IMR-90 (cell line): ENCODE measurements around the gene TCF7L2. TPM values are rescaled to one million over a fixed set of nuclear protein-coding genes. Genes with fewer than 3 reads are reported as not detected.

Experiments
- ATAC-seq: fragments of 200-7000 bp; cut with Tn5 transposase; 2 replicates; pipeline ENCODE4 v1.9.1; 2020; ENCODE audit warnings: low read depth, mild to moderate bottlenecking, moderate library complexity
- BruUV-seq: library from RNA; stranded (reverse); fragments of 400-500 nt; replicated peaks from 2 replicates; lab custom pipeline; 2021; lab: Mats Ljungman, UMichigan
- CTCF ChIA-PET: fragments of 300-600 bp; formaldehyde crosslinking; extraction: SDS; loops from one replicate; lab custom pipeline; 2021; ENCODE audit warnings: antibody characterized with exemption; lab: Yijun Ruan, JAX
- POLR2A ChIA-PET: fragments of 300-600 bp; sonication (Branson Sonifier 250); formaldehyde crosslinking; loops from one replicate; lab custom pipeline; 2022; ENCODE audit warnings: antibody characterized with exemption; ENCODE audit not compliant: unreplicated experiment; lab: Charles Lee
- DNase-seq: peaks from one replicate; pipeline ENCODE4 v3.0.0; 2013
- H2AFZ ChIP-seq: replicated peaks from 2 replicates; pipeline ENCODE3; 2013; ENCODE audit warnings: low read length, mild to moderate bottlenecking; ENCODE audit not compliant: poor library complexity
- H2AK5ac ChIP-seq: 2 replicates; pipeline ENCODE4 v1.6.1; 2013; ENCODE audit warnings: low read depth, low read length, inconsistent platforms
- H2AK9ac ChIP-seq: replicated peaks from 2 replicates; pipeline ENCODE3; 2013; ENCODE audit warnings: mild to moderate bottlenecking, low read depth, low read length, moderate library complexity; ENCODE audit not compliant: poor library complexity
- H2BK120ac ChIP-seq: 2 replicates; pipeline ENCODE4 v1.6.1; 2013; ENCODE audit warnings: low read depth, low read length, inconsistent platforms
- H2BK15ac ChIP-seq: 3 replicates; pipeline ENCODE4 v1.6.1; 2013; ENCODE audit warnings: low read depth, low read length, inconsistent platforms
- H2BK20ac ChIP-seq: 2 replicates; pipeline ENCODE4 v1.6.1; 2013; ENCODE audit warnings: low read depth, mild to moderate bottlenecking, inconsistent platforms, low read length, moderate library complexity
- H2BK5ac ChIP-seq: 2 replicates; pipeline ENCODE4 v1.6.1; 2013; ENCODE audit warnings: mild to moderate bottlenecking, low read depth, low read length, inconsistent platforms; ENCODE audit not compliant: poor library complexity, severe bottlenecking
- H3K14ac ChIP-seq: replicated peaks from 2 replicates; pipeline ENCODE4 v1.6.1; 2013; ENCODE audit warnings: low read depth, low read length, inconsistent platforms
- H3K18ac ChIP-seq: 2 replicates; pipeline ENCODE4 v1.6.1; 2013; ENCODE audit warnings: low read depth, low read length, control low read depth
- H3K23ac ChIP-seq: 2 replicates; pipeline ENCODE4 v1.6.1; 2013; ENCODE audit warnings: low read depth, low read length, inconsistent platforms
- H3K27ac ChIP-seq: 2 replicates; pipeline ENCODE4 v1.5.1; 2013; ENCODE audit warnings: mild to moderate bottlenecking, control low read depth, low read length; ENCODE audit not compliant: insufficient read depth
- H3K27me3 ChIP-seq: 2 replicates; pipeline ENCODE4 v1.6.1; 2013; ENCODE audit warnings: low read length; ENCODE audit not compliant: control insufficient read depth, insufficient read depth
- H3K36me3 ChIP-seq: 2 replicates; pipeline ENCODE4 v1.6.1; 2013; ENCODE audit warnings: low read length, mixed read lengths; ENCODE audit not compliant: control insufficient read depth, insufficient read depth
- H3K4ac ChIP-seq: 2 replicates; pipeline ENCODE4 v1.6.1; 2013; ENCODE audit warnings: low read depth, low read length, inconsistent platforms
- H3K4me1 ChIP-seq: 2 replicates; pipeline ENCODE4 v1.6.1; 2013; ENCODE audit warnings: low read length, mixed read lengths; ENCODE audit not compliant: control insufficient read depth, insufficient read depth
- H3K4me2 ChIP-seq: 2 replicates; pipeline ENCODE4 v1.6.1; 2013; ENCODE audit warnings: low read depth, mild to moderate bottlenecking, control low read depth, low read length, moderate library complexity
- H3K4me3 ChIP-seq: 2 replicates; pipeline ENCODE4 v1.5.1; 2013; ENCODE audit warnings: low read depth, mild to moderate bottlenecking, control low read depth, low read length, moderate library complexity; ENCODE audit not compliant: insufficient read depth
- H3K56ac ChIP-seq: 2 replicates; pipeline ENCODE4 v1.6.1; 2013; ENCODE audit warnings: low read length, inconsistent platforms; ENCODE audit not compliant: insufficient read depth; ENCODE audit errors: extremely low read depth
- H3K79me1 ChIP-seq, 2 experiments: 2 replicates each; pipeline ENCODE4 v1.6.1; 2013; ENCODE audit warnings: low read length in 2 of 2, inconsistent platforms in 1 of 2, low read depth in 1 of 2
- H3K9ac ChIP-seq: 2 replicates; pipeline ENCODE4 v1.6.1; 2013; ENCODE audit warnings: low read depth, low read length, control low read depth
- H3K9me1 ChIP-seq: 2 replicates; pipeline ENCODE4 v1.6.1; 2013; ENCODE audit warnings: low read length, inconsistent platforms; ENCODE audit not compliant: insufficient read depth
- H3K9me3 ChIP-seq: 2 replicates; pipeline ENCODE4 v1.6.1; 2013; ENCODE audit warnings: low read length; ENCODE audit not compliant: control insufficient read depth, insufficient read depth
- H4K20me1 ChIP-seq: 2 replicates; pipeline ENCODE4 v1.6.1; 2013; ENCODE audit warnings: low read length, inconsistent platforms; ENCODE audit not compliant: insufficient read depth
- H4K5ac ChIP-seq: 2 replicates; pipeline ENCODE4 v1.6.1; 2013; ENCODE audit warnings: mild to moderate bottlenecking, low read depth, low read length, control low read depth
- H4K8ac ChIP-seq, 2 experiments: 2 replicates each; pipeline ENCODE4 v1.6.1; 2013; ENCODE audit warnings: low read depth in 2 of 2, low read length in 2 of 2, control low read depth in 1 of 2, inconsistent platforms in 1 of 2
- H4K91ac ChIP-seq: 2 replicates; pipeline ENCODE4 v1.6.1; 2013; ENCODE audit warnings: low read depth, low read length, inconsistent platforms; ENCODE audit not compliant: insufficient read depth
- BHLHE40 ChIP-seq: fragments of 150-350 bp; IDR thresholded peaks from 2 replicates; pipeline ENCODE4 v1.6.1; 2016; ENCODE audit warnings: mild to moderate bottlenecking, low read depth, low read length
- CEBPB ChIP-seq: IDR thresholded peaks from 2 replicates; pipeline ENCODE4 v1.6.1; 2012; ENCODE audit warnings: low read depth, low read length, improper control_type of control experiment
- ELK1 ChIP-seq: fragments of 150-350 bp; IDR thresholded peaks from 2 replicates; pipeline ENCODE4 v1.6.1; 2016; ENCODE audit warnings: low read depth, mild to moderate bottlenecking, low read length, moderate library complexity, borderline replicate concordance
- RAD21 ChIP-seq: IDR thresholded peaks from 2 replicates; pipeline ENCODE4 v1.6.1; 2012; ENCODE audit warnings: low read length, improper control_type of control experiment
- WGBS, 2 experiments: methylation state at CpG; one replicate each; pipeline versions ENCODE4 v1.1.5 to v1.1.7; 2013; ENCODE audit warnings: missing lambda C conversion rate in 2 of 2; ENCODE audit not compliant: insufficient read length in 1 of 2; ENCODE audit errors: extremely low coverage in 2 of 2; 5-methylcytosine and 5-hydroxymethylcytosine counted together
- dilution Hi-C: fragments of 300-500 bp; cut with HindIII; formaldehyde crosslinking; loops from one replicate; pipeline ENCODE4 v1.14.3; 2018; ENCODE audit warnings: low sequenced_read_pairs; ENCODE audit not compliant: unreplicated experiment
- in situ Hi-C: fragments of 300-500 bp; cut with MboI; formaldehyde crosslinking; loops from 3 replicates; pipeline ENCODE4 v1.14.3; 2019; ENCODE audit warnings: low sequenced_read_pairs, inconsistent platforms, mixed read lengths
- intact Hi-C: fragments of 100-400 bp; cut with micrococcal nuclease; formaldehyde crosslinking; loops from 2 replicates; pipeline ENCODE4 v1.10.0; 2022
- polyA plus RNA-seq, 3 experiments: library from polyadenylated mRNA; depleted of rRNA; stranded (reverse); fragments of >200 nt; gene quantifications; 2 replicates each; pipeline ENCODE4 v1.2.3, GENCODE V29; 2012; ENCODE audit warnings: low replicate concordance in 1 of 3
- total RNA-seq: library from RNA; depleted of rRNA; stranded (reverse); fragments of >200 nt; gene quantifications from 2 replicates; pipeline ENCODE4 v1.2.3, GENCODE V29; 2012
- TF ChIP-seq, protein P1 (sequence below): conservative IDR thresholded peaks from 2 replicates; pipeline ENCODE4 v1.5.1; 2012; ENCODE audit warnings: mild to moderate bottlenecking, low read depth, low read length, improper control_type of control experiment

Gene TCF7L2
- total and polyA plus RNA-seq, 2 of the 4 experiments (the other 2 are of a cell fraction): 1.3 to 12.2 TPM

- TF ChIP-seq ELK1: no peak
Measured at GRCh38 chr10:112949143-112949823, 764 bp upstream of the TCF7L2 start (continued).

DNA sequence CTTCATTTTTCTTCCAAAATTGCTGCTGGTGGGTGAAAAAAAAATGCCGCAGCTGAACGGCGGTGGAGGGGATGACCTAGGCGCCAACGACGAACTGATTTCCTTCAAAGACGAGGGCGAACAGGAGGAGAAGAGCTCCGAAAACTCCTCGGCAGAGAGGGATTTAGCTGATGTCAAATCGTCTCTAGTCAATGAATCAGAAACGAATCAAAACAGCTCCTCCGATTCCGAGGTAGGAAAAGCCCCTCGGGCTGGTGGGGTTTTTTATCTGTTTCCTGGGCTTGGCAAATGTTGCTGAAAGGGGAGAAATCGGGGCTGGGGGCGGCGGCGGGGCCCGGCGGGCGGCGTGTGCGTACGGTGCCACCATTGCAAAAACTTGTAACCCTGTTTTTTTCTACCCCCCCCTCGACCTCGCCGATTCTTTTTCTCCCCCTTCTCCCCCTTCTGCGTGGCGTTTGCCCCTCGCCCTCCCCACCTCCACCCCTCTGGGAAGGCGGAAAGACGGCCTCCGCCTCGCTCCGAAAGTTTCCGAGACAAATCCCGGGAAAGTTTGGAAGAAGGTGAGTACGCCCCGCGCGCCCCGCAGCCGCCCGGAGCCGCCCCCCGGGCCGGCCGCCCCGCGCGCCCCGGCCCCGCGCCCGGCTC, 789 bp downstream of the TCF7L2 start:
- Histone ChIP-seq H2AFZ (peak overlapping the region; percentile 86), H3K27ac (peak overlapping the region; percentile 99), H3K79me1 (peaks cover 0 to 14% of the 10 kb centered on the region in 2 experiments; a peak in 2 of 4 replicates), H3K4me3 (peak overlapping the region; percentile 90), H2BK5ac (peak overlapping the region; percentile 88), H2BK120ac (peak overlapping the region; percentile 74), H4K20me1 (peaks cover 4% of the 10 kb centered on the region; the same call in 1 of the 2 replicates), H3K9ac (peak overlapping the region; percentile 95), H4K5ac (peak overlapping the region; percentile 27), H3K36me3 (no peaks in the 10 kb centered on the region), H2AK5ac (no peak overlapping the region; the same call in 1 of the 2 replicates), H3K27me3 (no peaks in the 10 kb centered on the region), H3K4ac (peak overlapping the region; percentile 81), H3K9me3 (no peaks in the 10 kb centered on the region), H3K9me1 (no peaks in the 10 kb centered on the region), H3K18ac (peak overlapping the region; percentile 78; the same call in 1 of the 2 replicates), H2BK15ac (no peak overlapping the region), H3K4me1 (peaks cover 2% of the 10 kb centered on the region; the same call in 1 of the 2 replicates), H4K8ac (peak overlapping the region in 1 of 2 experiments; percentile 68; a peak in 1 of 4 replicates), H3K23ac (peak overlapping the region; percentile 98), H3K56ac (peak overlapping the region; percentile 92; the same call in 1 of the 2 replicates), H3K4me2 (peak overlapping the region; percentile 88), H3K14ac (peak overlapping the region; percentile 58; the same call in 1 of the 2 replicates), H2AK9ac (peak overlapping the region; percentile 74), H4K91ac (no peak overlapping the region), H2BK20ac (no peak overlapping the region)
- DNase-seq (peak; percentile 49), ATAC-seq (no peak; the same call in 1 of the 2 replicates)
- in situ Hi-C loops: no loop called here
- intact Hi-C loops: loop anchor here (1.0 to 10.0 kb wide), 5 partner anchors 139 to 476 kb away; no protein-coding TSS in a partner anchor
- POLR2A ChIA-PET: no interaction called here
- no CpG with 5 or more reads among the region's 56 CpGs for WGBS, 2 experiments
- no TSS peak for BruUV-seq
- TF ChIP-seq CEBPB (no peak), RAD21 (peak; percentile 8; the same call in 1 of the 2 replicates), BHLHE40 (no peak)
- TF ChIP-seq, protein P1, sequence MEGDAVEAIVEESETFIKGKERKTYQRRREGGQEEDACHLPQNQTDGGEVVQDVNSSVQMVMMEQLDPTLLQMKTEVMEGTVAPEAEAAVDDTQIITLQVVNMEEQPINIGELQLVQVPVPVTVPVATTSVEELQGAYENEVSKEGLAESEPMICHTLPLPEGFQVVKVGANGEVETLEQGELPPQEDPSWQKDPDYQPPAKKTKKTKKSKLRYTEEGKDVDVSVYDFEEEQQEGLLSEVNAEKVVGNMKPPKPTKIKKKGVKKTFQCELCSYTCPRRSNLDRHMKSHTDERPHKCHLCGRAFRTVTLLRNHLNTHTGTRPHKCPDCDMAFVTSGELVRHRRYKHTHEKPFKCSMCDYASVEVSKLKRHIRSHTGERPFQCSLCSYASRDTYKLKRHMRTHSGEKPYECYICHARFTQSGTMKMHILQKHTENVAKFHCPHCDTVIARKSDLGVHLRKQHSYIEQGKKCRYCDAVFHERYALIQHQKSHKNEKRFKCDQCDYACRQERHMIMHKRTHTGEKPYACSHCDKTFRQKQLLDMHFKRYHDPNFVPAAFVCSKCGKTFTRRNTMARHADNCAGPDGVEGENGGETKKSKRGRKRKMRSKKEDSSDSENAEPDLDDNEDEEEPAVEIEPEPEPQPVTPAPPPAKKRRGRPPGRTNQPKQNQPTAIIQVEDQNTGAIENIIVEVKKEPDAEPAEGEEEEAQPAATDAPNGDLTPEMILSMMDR: no peak
- dilution Hi-C loops: no loop called here
- CTCF ChIA-PET: no interaction called here
